22Rv1 (cell line): ENCODE data around the gene RGS6.

Experiments
- H3K27ac ChIP-seq: fragments of 450-650 bp; 2 replicates; pipeline ENCODE4 v1.5.1; 2017
- ZFX ChIP-seq: fragments of 450-650 bp; IDR thresholded peaks from 2 replicates; pipeline ENCODE4 v1.6.1; 2017; ENCODE audit warnings: antibody characterized with exemption, borderline replicate concordance
- TF ChIP-seq, protein P1 (sequence below): fragments of 450-650 bp; IDR thresholded peaks from 2 replicates; pipeline ENCODE4 v1.5.1; 2017; ENCODE audit warnings: mild to moderate bottlenecking

Gene RGS6

DNA sequence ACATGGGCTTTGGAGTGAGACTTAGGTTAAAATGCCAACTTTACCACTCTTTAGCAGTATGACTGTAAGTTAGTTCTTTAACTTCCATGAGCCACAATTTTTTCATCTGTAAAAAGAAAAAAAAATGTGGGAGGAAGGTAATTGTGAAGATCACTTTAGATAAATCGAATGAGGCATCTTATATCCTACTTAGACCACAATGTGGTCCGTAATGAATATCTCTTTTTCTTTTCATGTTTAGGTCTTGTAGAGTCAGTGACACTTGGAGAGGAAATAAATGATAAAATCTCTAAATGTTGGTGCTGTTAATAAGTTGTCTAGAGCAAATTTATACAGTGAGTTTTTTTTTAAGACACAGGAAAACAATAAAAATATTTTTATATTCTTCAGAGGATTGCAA, 34.3 kb downstream of the RGS6 start:
- TF ChIP-seq, protein P1, sequence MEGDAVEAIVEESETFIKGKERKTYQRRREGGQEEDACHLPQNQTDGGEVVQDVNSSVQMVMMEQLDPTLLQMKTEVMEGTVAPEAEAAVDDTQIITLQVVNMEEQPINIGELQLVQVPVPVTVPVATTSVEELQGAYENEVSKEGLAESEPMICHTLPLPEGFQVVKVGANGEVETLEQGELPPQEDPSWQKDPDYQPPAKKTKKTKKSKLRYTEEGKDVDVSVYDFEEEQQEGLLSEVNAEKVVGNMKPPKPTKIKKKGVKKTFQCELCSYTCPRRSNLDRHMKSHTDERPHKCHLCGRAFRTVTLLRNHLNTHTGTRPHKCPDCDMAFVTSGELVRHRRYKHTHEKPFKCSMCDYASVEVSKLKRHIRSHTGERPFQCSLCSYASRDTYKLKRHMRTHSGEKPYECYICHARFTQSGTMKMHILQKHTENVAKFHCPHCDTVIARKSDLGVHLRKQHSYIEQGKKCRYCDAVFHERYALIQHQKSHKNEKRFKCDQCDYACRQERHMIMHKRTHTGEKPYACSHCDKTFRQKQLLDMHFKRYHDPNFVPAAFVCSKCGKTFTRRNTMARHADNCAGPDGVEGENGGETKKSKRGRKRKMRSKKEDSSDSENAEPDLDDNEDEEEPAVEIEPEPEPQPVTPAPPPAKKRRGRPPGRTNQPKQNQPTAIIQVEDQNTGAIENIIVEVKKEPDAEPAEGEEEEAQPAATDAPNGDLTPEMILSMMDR = no peak
- no peak for TF ChIP-seq ZFX
- no peak overlapping the region for H3K27ac ChIP-seq

DNA sequence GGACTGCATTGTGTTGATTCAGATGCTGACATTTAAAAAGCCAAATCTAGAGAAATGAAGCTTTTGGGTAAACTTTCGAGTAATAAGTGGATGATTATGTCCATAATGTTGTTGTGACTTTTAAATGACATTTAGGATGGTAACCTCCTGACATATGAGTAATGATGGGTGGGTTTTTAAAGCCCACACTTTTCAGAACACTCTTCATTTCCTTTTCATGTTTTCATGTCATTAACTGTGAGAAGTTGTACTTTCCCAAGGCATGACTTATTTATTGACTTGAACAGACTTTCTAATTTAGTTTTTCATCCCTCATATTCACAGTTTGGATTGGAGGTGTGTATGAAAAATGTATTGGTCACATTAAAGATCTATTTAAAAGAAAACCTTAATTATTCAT, 35.5 kb downstream of the RGS6 start:
- TF ChIP-seq ZFX = no peak
- TF ChIP-seq, protein P1 = no peak
- H3K27ac ChIP-seq = no peak overlapping the region

DNA sequence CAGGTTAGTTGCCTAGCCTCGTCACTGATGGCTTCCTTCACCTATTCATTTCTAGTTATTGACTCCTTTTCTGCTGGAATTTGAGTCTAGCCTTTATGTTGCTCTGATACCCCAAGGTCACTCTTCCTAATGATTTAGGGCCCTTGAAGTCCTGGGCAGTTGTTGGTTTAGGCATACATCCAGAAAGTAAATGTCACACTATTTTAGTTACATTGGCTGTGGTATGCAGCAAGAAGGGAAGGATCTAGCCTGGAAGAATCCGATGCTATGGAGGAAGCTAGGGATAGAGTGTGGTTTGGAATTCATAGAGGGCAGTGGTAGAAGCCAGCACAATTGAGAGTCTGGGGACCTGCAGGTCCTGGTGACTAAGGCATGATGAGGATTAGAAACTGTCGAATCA, 38.0 kb downstream of the RGS6 start:
- TF ChIP-seq ZFX = no peak
- TF ChIP-seq, protein P1 = no peak
- no peak overlapping the region for H3K27ac ChIP-seq

DNA sequence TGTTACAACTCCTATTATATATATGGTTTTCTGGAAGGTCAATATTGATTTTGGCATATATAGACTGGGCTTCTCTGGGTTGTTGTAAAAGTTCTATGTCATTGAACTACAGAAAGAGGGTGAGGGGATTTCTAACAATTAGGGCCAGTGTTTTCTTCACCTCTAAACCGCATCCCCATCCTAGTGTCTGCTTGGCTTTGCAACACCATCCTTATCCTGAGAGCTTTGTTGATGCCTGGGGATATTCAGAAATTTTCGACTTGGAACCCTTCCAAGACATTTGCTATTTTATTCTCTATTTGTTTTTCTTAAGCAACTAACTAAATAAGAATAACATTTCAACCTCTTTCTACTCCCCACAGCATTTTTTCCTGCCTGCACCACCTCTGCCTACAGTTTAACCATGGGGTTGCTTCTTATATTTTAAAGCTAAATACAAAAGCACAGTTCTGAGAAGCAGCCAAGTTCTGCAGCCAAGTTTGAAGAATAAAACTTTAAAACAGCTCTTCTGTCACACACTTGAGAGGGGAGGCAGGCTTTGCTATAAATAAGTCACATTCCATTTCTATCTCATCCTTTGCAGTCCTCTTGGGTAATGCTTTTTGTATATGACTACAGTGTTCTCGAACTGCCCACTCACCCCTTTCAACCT, 53.4 kb downstream of the RGS6 start:
- no peak for TF ChIP-seq ZFX
- TF ChIP-seq, protein P1 = no peak

DNA sequence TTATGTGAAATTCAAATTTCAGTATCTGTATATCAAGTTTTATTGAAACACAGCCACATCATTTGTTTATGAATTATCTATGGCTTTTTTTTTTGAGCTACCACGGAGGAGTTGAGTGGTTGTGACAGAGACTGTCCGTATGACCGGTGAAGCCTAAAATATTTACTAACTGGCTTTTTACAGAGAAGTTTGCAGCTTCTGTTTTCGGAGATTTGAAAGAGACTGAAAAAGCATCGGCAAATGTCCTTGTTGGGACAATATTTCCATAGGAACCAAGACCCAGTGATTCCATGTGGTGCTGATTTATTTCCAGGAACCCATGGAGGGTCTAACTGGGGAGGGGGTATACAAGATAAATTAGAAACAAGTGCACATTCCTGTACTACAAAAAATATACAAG, 56.2 kb downstream of the RGS6 start:
- TF ChIP-seq ZFX = no peak
- TF ChIP-seq, protein P1 = no peak
- H3K27ac ChIP-seq = no peak overlapping the region

More for the DNA sequence above, 53.4 kb downstream of the RGS6 start:
- H3K27ac ChIP-seq = no peak overlapping the region

DNA sequence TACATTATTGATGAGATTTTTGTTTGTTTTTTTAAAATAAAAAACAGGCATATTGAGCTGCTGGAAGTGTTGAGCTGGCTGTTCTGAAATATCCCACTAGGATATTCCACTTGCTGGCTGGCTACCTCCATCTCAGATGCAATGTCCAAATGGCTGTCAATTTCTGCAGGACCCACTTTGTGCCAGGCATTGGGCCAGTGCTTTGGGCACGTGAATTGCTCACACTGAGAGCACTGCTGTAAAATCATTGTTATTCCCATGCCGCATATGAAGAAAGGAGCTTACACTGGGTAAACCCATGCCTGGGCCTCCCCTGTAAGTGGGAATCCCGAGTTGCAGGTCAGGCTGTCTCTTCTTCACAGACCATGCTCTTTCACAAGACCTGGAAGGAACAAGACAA, 56.7 kb downstream of the RGS6 start:
- no peak for TF ChIP-seq ZFX
- TF ChIP-seq, protein P1 = no peak
- no peak overlapping the region for H3K27ac ChIP-seq

DNA sequence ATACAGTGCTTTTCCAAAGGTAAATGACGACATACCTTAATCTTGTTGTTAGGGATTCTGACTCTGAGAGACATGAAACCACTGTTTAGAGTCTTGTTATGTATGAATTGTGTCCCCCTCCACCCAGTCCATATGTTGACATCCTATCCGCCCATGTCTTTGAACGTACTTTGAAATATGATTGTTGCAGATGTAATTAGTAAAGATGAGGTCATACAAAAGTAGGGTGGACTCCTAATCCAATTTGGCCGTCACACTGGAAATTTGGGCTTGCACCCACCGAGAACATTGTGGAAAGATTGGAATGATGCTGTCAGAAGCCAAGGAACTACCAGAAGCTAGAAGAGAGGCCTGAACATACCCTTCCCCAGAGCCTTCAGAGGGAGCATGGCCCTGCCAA, 62.2 kb downstream of the RGS6 start:
- no peak overlapping the region for H3K27ac ChIP-seq
- no peak for TF ChIP-seq ZFX
- TF ChIP-seq, protein P1 = no peak
